T-helper 1 cell treated with Interleukin-12 subunit alpha and Interleukin-12 subunit beta and Interleukin-4 antibody, amounts not matched to agents 30 ng/mL and 1 ng/mL, for 36 hours (primary cell): ENCODE results near the gene NCBP2L. TPM values are rescaled to one million over a fixed set of nuclear protein-coding genes. Genes with fewer than 3 reads are reported as not detected.

Experiments
- intact Hi-C: fragments of 100-400 bp; cut with micrococcal nuclease; formaldehyde crosslinking; loops from one replicate; pipeline ENCODE4 v1.15.1; 2024
- total RNA-seq: library from RNA; stranded (reverse); gene quantifications from 2 replicates; pipeline ENCODE4 v1.2.3, GENCODE V29; 2022

NCBP2L gene
- total RNA-seq, 1 donor from 2014 or later: not detected

GRCh38 chrX:107752043-107752442, 25.5 kb upstream of the NCBP2L start:
- intact Hi-C loops: no loop called here

- intact Hi-C loops: no loop called here
These were observed 24.8 kb upstream of the NCBP2L start for GRCh38 chrX:107752714-107753113.

- intact Hi-C loops: no loop called here
These were observed 24.3 kb upstream of the NCBP2L start for GRCh38 chrX:107753187-107753586.

GRCh38 chrX:107755721-107756120, 21.8 kb upstream of the NCBP2L start:
- intact Hi-C loops: no loop called here

- intact Hi-C loops: no loop called here
These were observed 19.2 kb upstream of the NCBP2L start for GRCh38 chrX:107758231-107758766.

- intact Hi-C loops: no loop called here
These were observed 17.0 kb upstream of the NCBP2L start for GRCh38 chrX:107760304-107761077.

GRCh38 chrX:107763647-107764046, 13.9 kb upstream of the NCBP2L start:
- intact Hi-C loops: no loop called here

- intact Hi-C loops: no loop called here
These were observed 12.5 kb upstream of the NCBP2L start for GRCh38 chrX:107764845-107765608.

- intact Hi-C loops: no loop called here
These were observed 10.9 kb upstream of the NCBP2L start for GRCh38 chrX:107766470-107767150.

- intact Hi-C loops: no loop called here
These were observed 9.5 kb upstream of the NCBP2L start for GRCh38 chrX:107768051-107768450.

GRCh38 chrX:107769581-107770317, 7.8 kb upstream of the NCBP2L start:
- intact Hi-C loops: loop anchor here (10.0 kb wide), 1 partner anchor 565 kb away; the partner anchor contains the start of genes DNAAF6 and NUP62CL

- intact Hi-C loops: loop anchor here (10.0 kb wide), 1 partner anchor 568 kb away; the partner anchor contains the start of genes DNAAF6 and NUP62CL
These were observed 4.3 kb upstream of the NCBP2L start for GRCh38 chrX:107773206-107773605.

- intact Hi-C loops: loop anchor here (10.0 kb wide), 1 partner anchor 569 kb away; the partner anchor contains the start of genes DNAAF6 and NUP62CL
These were observed 3.6 kb upstream of the NCBP2L start for GRCh38 chrX:107773906-107774435.

GRCh38 chrX:107775000-107775733, 2.4 kb upstream of the NCBP2L start:
- intact Hi-C loops: loop anchor here (5.0 to 10.0 kb wide), 3 partner anchors 570 to 778 kb away; partner anchors contain the start of genes DNAAF6, NUP62CL and RBM41

GRCh38 chrX:107775734-107776511, 1.6 kb upstream of the NCBP2L start, which contains the start of gene TSC22D3:
Gene TSC22D3, minus strand, starts transcription at chrX:107775787. Its CDS starts 368 bp downstream, at chrX:107775419.
- intact Hi-C loops: loop anchor here (2.0 to 10.0 kb wide), 5 partner anchors 49 to 779 kb away; partner anchors contain the start of genes ATG4A, DNAAF6, MID2 and NUP62CL

- intact Hi-C loops: loop anchor here (1.0 to 10.0 kb wide), 16 partner anchors 35 to 883 kb away; partner anchors contain the start of genes ATG4A, DNAAF6, MID2 and NUP62CL
These were observed 641 bp upstream of the NCBP2L start for GRCh38 chrX:107776649-107777535.

GRCh38 chrX:107780525-107780924, 3.0 kb downstream of the NCBP2L start:
- intact Hi-C loops: no loop called here
